22Rv1 (cell line): ENCODE measurements around the gene CCDC68.

Experiments used
- H3K27ac ChIP-seq: fragments of 450-650 bp; 2 replicates; pipeline ENCODE4 v1.5.1; 2017
- CTCF ChIP-seq: fragments of 450-650 bp; IDR thresholded peaks from 2 replicates; pipeline ENCODE4 v1.5.1; 2017; ENCODE audit warnings: mild to moderate bottlenecking
- ZFX ChIP-seq: fragments of 450-650 bp; IDR thresholded peaks from 2 replicates; pipeline ENCODE4 v1.6.1; 2017; ENCODE audit warnings: antibody characterized with exemption, borderline replicate concordance

CCDC68 gene

GRCh38 chr18:54995421-54996143, 36.3 kb upstream of the CCDC68 start:
- H3K27ac ChIP-seq: no peak overlapping the region
- no peak for TF ChIP-seq ZFX
- TF ChIP-seq CTCF: no peak

- no peak overlapping the region for H3K27ac ChIP-seq
- TF ChIP-seq CTCF (no peak), ZFX (no peak)
Measured at GRCh38 chr18:54991981-54992380, 32.7 kb upstream of the CCDC68 start.

GRCh38 chr18:54984908-54985307, 25.6 kb upstream of the CCDC68 start:
- H3K27ac ChIP-seq: no peak overlapping the region
- no peak for TF ChIP-seq CTCF
- no peak for TF ChIP-seq ZFX

GRCh38 chr18:54983791-54984190, 24.5 kb upstream of the CCDC68 start:
- no peak overlapping the region for H3K27ac ChIP-seq
- TF ChIP-seq CTCF (no peak), ZFX (no peak)

GRCh38 chr18:54983041-54983686, 23.9 kb upstream of the CCDC68 start:
- TF ChIP-seq ZFX (no peak), CTCF (peak; percentile 78)
- H3K27ac ChIP-seq: no peak overlapping the region

GRCh38 chr18:54981076-54981475, 21.8 kb upstream of the CCDC68 start:
- H3K27ac ChIP-seq: no peak overlapping the region
- TF ChIP-seq ZFX (no peak), CTCF (no peak)

- no peak overlapping the region for H3K27ac ChIP-seq
- TF ChIP-seq CTCF (no peak), ZFX (no peak)
Measured at GRCh38 chr18:54975598-54975997, 16.3 kb upstream of the CCDC68 start.
